Liver (tissue), 3 donors: ENCODE results near the gene CD180.

Source experiments
- CTCF ChIP-seq: fragments of 150-350 bp; IDR thresholded peaks from 2 replicates; pipeline ENCODE4 v1.5.1; 2017; ENCODE audit warnings: improper control_type of control experiment, low read depth, low read length; ENCODE audit not compliant: missing input control
- HNF4A ChIP-seq, 2 donors: conservative IDR thresholded peaks; 2 replicates each; pipeline ENCODE4 v1.6.1; 2016; ENCODE audit warnings: antibody characterized with exemption in 2 of 2, mild to moderate bottlenecking in 2 of 2
- RAD21 ChIP-seq, 2 donors: IDR thresholded peaks; 2 replicates each; pipeline ENCODE4 v1.6.1; 2016; ENCODE audit warnings: antibody characterized with exemption in 2 of 2, mild to moderate bottlenecking in 2 of 2
- SP1 ChIP-seq: IDR thresholded peaks from 2 replicates; pipeline ENCODE4 v1.6.1; 2018; ENCODE audit warnings: antibody characterized with exemption, mild to moderate bottlenecking
- donor health status: healthy.
- donor health status: healthy.

- TF ChIP-seq CTCF (no peak), RAD21 (IDR thresholded peaks at IDR 0.05) (no peak), SP1 (no peak), HNF4A (conservative IDR thresholded peaks at IDR 0.05) (no peak)
Observed at GRCh38 chr5:67181648-67182221, 14.9 kb downstream of the CD180 start.
